NCI-H1092 (cell line): ENCODE measurements around the gene RIPPLY3.
"Not testable (repeated sequence)": the region's sequence is repeated elsewhere in the genome, so short reads cannot be mapped to it uniquely, and the experiment has no call there.

ENCODE experiments used
- DNase-seq: peaks from one replicate; lab custom pipeline; 2025; lab: John Stamatoyannopoulos, UW

The RIPPLY3 gene

DNA sequence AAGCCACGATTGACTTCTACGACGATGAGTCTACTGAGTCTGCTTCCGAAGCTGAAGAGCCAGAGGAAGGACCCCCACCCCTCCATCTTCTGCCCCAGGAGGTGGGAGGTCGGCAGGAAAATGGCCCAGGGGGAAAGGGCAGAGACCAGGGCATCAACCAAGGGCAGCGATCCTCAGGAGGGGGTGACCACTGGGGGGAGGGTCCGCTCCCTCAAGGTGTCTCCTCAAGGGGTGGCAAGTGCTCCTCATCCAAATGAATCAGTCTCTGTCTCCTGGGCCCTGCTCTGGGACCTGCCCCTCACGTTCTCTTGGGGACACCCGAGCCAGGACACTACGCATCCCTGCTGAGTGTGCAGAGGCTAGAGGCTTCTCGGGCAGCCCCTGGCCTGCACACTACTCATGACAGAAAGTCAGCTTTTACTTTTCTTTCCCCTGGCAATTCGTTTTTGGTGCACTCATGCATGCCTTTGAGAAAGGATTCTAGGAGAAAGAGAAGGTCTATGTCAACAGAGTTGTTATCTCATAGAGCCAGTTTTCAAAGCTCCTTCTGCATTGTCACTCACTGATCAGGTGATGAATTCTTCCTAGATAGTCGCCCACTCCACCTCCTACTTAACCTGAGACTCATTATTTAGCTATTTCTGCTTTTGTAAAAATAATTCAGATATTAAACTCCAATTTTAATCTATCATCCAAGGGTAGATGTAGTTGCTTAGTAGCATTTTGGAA is 11.6 kb downstream of the RIPPLY3 start:
- DNase-seq = no peak

DNA sequence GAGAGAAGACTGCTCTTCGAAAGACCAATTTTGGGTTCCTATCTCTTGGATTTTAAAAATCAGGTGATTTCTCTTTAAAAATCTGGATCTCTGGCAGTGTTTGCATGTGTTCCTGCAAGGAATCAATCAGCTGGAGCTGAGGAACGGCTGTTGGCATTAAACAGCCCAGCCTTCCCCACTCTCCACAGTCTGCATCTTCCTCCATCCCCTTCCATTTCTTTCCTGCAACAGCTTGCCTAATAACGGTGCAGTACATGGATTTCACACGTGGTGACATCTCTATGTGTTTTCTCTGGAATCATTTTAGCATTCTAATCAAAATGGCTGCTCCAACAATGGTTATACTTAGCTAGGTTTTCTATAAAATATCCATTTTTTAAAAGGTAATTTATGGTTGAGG is 20.0 kb downstream of the RIPPLY3 start:
- no peak for DNase-seq

GRCh38 chr21:37028570-37028969 is 22.1 kb downstream of the RIPPLY3 start:
- DNase-seq = no peak

GRCh38 chr21:37030864-37031263 is 24.4 kb downstream of the RIPPLY3 start:
- DNase-seq = no peak

GRCh38 chr21:37032293-37032692 is 25.8 kb downstream of the RIPPLY3 start:
- no peak for DNase-seq

GRCh38 chr21:37032877-37033471 is 26.5 kb downstream of the RIPPLY3 start:
- DNase-seq = no peak

GRCh38 chr21:37034394-37034793 is 27.9 kb downstream of the RIPPLY3 start:
- DNase-seq = not testable (repeated sequence)

DNA sequence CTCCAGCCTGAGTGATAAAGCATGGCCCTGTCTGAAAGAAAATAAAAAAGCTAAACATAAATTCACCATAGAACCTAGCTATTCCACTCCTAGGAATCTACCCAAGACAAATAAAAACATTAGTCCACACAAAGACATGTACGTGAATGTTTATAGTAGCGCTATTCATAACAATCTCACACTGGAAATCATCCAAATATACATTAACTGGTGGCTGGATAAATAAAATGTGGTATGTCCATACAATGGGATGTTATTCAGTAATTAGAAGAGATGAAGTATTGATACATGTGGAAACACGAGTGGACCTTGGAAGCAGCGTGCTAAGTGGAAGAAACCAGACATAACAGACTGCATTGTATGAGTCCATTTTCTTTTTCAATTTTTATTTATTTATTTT is 29.7 kb downstream of the RIPPLY3 start:
- DNase-seq = no peak

DNA sequence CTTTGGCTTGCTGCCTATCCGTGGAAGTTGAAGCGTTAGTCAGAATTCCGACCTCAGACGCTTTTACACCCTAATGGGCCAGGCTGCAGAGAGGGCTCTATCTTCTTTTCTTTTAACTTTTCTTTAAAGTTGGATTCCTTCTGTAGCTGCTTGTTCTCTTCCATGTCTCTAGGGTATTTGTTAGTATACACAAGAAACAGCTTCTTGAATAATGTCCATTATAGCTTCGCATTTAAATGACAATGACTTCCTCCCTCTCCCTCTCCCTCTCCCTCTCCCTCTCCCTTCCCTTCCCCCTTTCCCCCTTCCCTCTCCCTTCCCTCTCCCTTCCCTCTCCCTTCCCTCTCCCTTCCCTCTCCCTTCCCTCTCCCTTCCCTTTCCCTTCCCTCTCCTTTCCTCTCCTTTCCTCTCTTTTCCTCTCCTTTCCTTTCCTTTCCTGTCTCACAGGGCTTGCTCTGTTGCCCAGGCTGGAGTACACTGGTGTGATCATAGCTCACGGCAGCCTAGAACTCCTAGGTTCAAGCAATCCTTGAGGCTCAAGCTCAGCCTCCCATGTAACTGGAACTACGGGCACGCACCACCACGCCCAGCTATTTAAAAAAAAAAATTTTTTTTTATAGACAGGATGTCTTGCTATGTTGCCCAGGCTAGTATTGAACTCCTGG is 33.0 kb downstream of the RIPPLY3 start:
- DNase-seq = no peak

DNA sequence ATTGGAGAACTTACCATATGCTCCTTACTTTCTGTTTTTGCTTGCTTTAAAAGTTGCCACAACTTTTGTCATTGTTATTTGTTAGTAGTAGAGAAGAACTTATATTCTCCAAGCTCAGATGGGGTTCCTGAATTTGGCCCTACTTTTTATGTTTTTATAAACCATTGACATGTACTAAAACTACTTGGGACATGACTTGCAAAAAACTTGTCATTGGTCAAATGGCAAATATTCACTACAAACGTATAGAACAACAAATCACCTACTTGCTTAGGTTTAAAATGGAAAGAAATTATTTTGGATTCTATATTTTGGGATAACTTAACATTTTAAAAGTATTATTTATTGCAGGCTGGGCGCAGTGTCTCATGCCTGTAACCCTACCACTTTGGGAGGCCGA is 33.7 kb downstream of the RIPPLY3 start:
- no peak for DNase-seq

DNA sequence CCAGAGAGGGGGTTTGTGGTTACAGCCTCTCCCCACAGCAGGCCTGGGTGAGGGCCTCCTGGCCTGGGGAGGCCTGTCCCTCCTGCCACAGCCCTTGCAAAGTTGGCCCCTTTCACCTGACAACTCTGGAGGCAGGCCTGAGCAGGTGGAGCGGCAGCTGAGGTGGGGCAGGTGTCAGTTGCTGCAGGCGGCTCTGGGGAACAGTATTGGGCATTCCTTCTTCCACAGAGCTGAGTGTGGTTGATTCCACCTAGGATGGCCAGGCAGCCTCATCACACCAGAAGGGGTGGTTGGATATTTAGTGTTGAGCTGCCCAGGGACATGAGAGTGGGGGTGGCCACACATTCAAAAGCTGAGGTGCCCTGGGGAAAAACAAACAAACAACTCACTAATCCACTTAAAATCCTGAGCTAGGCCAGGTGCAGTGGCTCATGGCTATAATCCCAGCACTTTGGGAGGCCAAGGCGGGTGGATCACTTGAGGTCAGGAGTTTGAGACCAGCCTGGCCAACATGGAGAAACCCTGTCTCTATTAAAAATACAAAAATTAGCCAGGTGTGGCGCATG is 35.3 kb downstream of the RIPPLY3 start:
- no peak for DNase-seq

DNA sequence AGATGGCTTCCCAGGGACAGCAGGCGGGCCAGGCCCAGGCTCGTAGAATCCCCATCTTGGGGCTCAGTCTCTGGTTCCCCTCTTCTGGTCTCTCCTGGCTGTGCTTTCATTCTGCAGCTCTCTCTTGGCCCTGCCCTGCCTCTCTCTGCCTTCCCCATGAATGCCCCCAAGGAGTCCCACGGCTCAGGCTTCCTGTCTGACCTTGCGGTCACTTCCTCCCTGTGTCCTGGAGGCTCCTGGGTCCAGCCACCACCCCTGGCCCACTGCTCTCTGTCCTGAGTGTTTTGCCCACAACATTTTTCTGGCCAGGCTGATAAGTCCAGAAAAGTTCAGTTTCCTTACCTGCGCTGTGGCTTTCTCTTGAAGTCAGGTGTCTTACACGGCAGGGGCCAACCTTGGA is 37.3 kb downstream of the RIPPLY3 start:
- no peak for DNase-seq

- no peak for DNase-seq
Measured at GRCh38 chr21:37044643-37045042, 38.1 kb downstream of the RIPPLY3 start.

- DNase-seq = no peak
Measured at GRCh38 chr21:37045149-37045548, 38.6 kb downstream of the RIPPLY3 start.

GRCh38 chr21:37045556-37045955 is 39.1 kb downstream of the RIPPLY3 start:
- DNase-seq = no peak

DNA sequence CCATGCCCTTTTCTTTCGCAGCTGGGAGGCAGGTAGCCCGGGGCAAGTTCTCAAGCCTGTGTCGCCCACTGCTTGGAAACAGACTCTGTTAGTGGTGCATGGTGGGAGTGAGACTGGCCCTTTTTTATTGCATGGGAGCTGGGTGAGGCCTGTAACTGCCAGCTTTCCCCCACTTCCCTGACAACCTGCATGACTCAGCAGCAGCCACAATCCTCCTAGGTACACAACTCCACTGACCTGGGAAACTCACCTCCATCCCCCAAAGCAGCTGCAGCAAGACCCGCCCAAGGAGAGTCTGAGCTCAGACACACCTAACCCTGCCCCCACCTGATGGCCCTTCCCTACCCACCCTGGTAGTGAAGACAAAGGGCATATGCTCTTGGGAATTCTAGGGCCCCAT is 40.6 kb downstream of the RIPPLY3 start:
- DNase-seq = no peak

GRCh38 chr21:37049741-37050140 is 43.2 kb downstream of the RIPPLY3 start:
- not testable (repeated sequence) for DNase-seq

DNA sequence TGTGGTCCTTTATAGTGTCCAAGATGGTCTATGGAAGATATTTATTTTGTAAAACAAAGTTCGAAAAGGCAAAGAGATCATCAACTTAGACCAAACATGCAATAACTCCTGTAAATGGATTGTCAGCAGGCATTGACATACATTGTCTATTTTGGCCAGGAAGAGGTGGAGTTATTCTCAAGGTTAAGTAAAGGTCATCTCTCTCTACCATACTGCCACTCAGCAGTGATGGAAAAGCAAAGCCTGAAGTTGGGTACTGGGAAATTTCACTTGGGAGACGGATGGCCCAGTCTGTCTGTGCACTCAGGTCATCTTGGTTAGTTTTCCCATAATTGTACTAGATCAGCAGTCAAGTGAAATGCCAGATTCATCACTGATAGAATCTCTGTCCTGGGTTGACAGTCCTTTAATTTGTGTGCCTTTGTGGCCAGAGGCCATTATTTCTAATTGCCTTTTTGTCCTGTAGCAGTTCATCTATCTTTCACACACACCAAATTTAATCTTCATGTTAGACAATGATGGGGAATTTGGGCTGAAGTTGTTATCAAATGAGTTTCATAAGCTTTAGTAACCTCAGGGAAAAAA is 48.9 kb downstream of the RIPPLY3 start:
- DNase-seq = no peak

- no peak for DNase-seq
Measured at GRCh38 chr21:37057614-37058013, 51.1 kb downstream of the RIPPLY3 start.

- no peak for DNase-seq
Measured at GRCh38 chr21:37058261-37058660, 51.8 kb downstream of the RIPPLY3 start.

DNA sequence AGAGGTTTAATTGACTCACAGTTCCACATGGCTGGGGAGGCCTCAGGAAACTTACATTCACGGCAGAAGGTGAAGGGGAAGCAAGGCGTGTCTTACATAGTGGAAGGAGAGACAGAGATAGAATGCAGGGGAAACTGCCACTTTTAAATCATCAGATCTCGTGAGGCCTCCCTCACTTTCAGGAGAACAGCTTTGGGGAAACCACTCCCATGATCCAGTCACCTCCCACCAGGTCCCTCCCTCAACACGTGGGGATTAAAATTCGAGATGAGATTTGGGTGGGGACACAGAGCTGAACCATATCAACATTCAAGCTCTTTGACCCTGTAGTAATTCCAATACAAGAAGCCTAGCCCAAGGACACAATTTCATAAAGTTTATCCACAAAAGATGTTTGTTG is 52.7 kb downstream of the RIPPLY3 start:
- no peak for DNase-seq

DNA sequence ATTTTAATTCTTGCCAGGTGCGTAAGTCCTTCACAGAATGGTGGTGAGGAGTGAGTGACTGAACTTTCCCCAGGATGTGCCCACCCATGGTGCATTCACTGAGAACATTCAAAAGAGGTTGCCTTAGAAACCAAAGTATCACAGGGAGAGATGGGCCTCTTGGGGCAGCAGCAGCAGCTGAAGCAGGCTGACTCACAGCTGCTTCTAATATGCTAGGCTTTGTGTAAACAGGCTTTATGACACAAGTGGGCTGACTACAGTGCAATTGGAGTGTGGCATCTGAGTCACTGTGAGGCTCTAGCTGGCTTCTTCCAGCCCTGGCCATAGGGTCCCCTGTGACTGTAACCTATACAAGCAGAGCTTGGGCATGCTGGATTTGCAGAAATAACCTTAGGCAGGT is 53.8 kb downstream of the RIPPLY3 start:
- peak; percentile 91 for DNase-seq
